ENCODE data around the gene MAPK12. TPM values are rescaled to one million over a fixed set of nuclear protein-coding genes. Genes with fewer than 3 reads are reported as not detected.
"Not testable (repeated sequence)": the region's sequence is repeated elsewhere in the genome, so short reads cannot be mapped to it uniquely, and the experiment has no call there.

The MAPK12 gene
- total and polyA plus RNA-seq, 2 donors (not counting 1 experiment from before 2014, with no cell fraction given) = 16.4 to 30.1 TPM

- Histone ChIP-seq H3K9me3 (ENCODE audit: control insufficient read depth, insufficient read depth, low read depth, low read length) (no peaks in the 10 kb centered on the region), H2AFZ (ENCODE audit: low read length) (no peak overlapping the region), H3K27me3 (ENCODE audit: control insufficient read depth, insufficient read depth, low read length) (no peaks in the 10 kb centered on the region), H3K9ac (ENCODE audit: insufficient read depth, low read length) (no peak overlapping the region), H3K4me3 (replicated peaks in 1 of 4; ENCODE audit: control extremely low read depth in 1 of 4, insufficient read depth in 1 of 4, low read depth in 3 of 4, low read length in 4 of 4) (no peak overlapping the region), H3K27ac (ENCODE audit: insufficient read depth, low read length) (no peak overlapping the region), H3K79me2 (ENCODE audit: control insufficient read depth, insufficient read depth, low read length) (peaks cover 1% of the 10 kb centered on the region), H4K20me1 (ENCODE audit: control insufficient read depth, extremely low read depth, insufficient read depth, low read length) (no peaks in the 10 kb centered on the region), H3K4me2 (ENCODE audit: extremely low read depth, insufficient read depth, low read length) (no peak overlapping the region), H3K4me1 (ENCODE audit: control insufficient read depth, extremely low read depth, insufficient read depth, low read length) (peaks cover 10% of the 10 kb centered on the region), H3K36me3 (ENCODE audit: control insufficient read depth, insufficient read depth, low read length) (peaks cover 42% of the 10 kb centered on the region)
- DNase-seq (ENCODE audit: low read depth in 2 of 2) = no peak
- TF ChIP-seq EZH2 (IDR thresholded peaks at IDR 0.05; ENCODE audit: low read length, missing control alignments) = no peak
- TF ChIP-seq, protein P1, sequence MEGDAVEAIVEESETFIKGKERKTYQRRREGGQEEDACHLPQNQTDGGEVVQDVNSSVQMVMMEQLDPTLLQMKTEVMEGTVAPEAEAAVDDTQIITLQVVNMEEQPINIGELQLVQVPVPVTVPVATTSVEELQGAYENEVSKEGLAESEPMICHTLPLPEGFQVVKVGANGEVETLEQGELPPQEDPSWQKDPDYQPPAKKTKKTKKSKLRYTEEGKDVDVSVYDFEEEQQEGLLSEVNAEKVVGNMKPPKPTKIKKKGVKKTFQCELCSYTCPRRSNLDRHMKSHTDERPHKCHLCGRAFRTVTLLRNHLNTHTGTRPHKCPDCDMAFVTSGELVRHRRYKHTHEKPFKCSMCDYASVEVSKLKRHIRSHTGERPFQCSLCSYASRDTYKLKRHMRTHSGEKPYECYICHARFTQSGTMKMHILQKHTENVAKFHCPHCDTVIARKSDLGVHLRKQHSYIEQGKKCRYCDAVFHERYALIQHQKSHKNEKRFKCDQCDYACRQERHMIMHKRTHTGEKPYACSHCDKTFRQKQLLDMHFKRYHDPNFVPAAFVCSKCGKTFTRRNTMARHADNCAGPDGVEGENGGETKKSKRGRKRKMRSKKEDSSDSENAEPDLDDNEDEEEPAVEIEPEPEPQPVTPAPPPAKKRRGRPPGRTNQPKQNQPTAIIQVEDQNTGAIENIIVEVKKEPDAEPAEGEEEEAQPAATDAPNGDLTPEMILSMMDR (conservative IDR thresholded peaks at IDR 0.05 in 1 of 2, IDR thresholded peaks at IDR 0.05 in 1 of 2; ENCODE audit: low read depth in 1 of 2, low read length in 2 of 2) = no peak
Observed at GRCh38 chr22:50274771-50275170, 13.3 kb upstream of the MAPK12 start.

GRCh38 chr22:50274311-50274710 is 12.8 kb upstream of the MAPK12 start:
- Histone ChIP-seq H3K36me3 (ENCODE audit: control insufficient read depth, insufficient read depth, low read length) (peaks cover 38% of the 10 kb centered on the region), H3K4me2 (ENCODE audit: extremely low read depth, insufficient read depth, low read length) (no peak overlapping the region), H3K4me1 (ENCODE audit: control insufficient read depth, extremely low read depth, insufficient read depth, low read length) (peaks cover 10% of the 10 kb centered on the region), H3K27me3 (ENCODE audit: control insufficient read depth, insufficient read depth, low read length) (no peaks in the 10 kb centered on the region), H3K4me3 (replicated peaks in 1 of 4; ENCODE audit: control extremely low read depth in 1 of 4, insufficient read depth in 1 of 4, low read depth in 3 of 4, low read length in 4 of 4) (no peak overlapping the region), H3K27ac (ENCODE audit: insufficient read depth, low read length) (no peak overlapping the region), H3K79me2 (ENCODE audit: control insufficient read depth, insufficient read depth, low read length) (peaks cover 1% of the 10 kb centered on the region), H2AFZ (ENCODE audit: low read length) (no peak overlapping the region), H3K9ac (ENCODE audit: insufficient read depth, low read length) (no peak overlapping the region), H4K20me1 (ENCODE audit: control insufficient read depth, extremely low read depth, insufficient read depth, low read length) (no peaks in the 10 kb centered on the region), H3K9me3 (ENCODE audit: control insufficient read depth, insufficient read depth, low read depth, low read length) (no peaks in the 10 kb centered on the region)
- TF ChIP-seq, protein P1 (conservative IDR thresholded peaks at IDR 0.05 in 1 of 2, IDR thresholded peaks at IDR 0.05 in 1 of 2; ENCODE audit: low read depth in 1 of 2, low read length in 2 of 2) = peak in 1 of 2 donors; percentile 42
- TF ChIP-seq EZH2 (IDR thresholded peaks at IDR 0.05; ENCODE audit: low read length, missing control alignments) = no peak
- DNase-seq (ENCODE audit: low read depth in 2 of 2) = peak; percentile 59 to 74

GRCh38 chr22:50273781-50274180 is 12.3 kb upstream of the MAPK12 start:
- H4K20me1 ChIP-seq (ENCODE audit: control insufficient read depth, extremely low read depth, insufficient read depth, low read length); H2AFZ ChIP-seq (ENCODE audit: low read length); H3K9me3 ChIP-seq (ENCODE audit: control insufficient read depth, insufficient read depth, low read depth, low read length); H3K79me2 ChIP-seq (ENCODE audit: control insufficient read depth, insufficient read depth, low read length); H3K4me3 ChIP-seq (replicated peaks in 1 of 4; ENCODE audit: control extremely low read depth in 1 of 4, insufficient read depth in 1 of 4, low read depth in 3 of 4, low read length in 4 of 4); H3K4me2 ChIP-seq (ENCODE audit: extremely low read depth, insufficient read depth, low read length); H3K27me3 ChIP-seq (ENCODE audit: control insufficient read depth, insufficient read depth, low read length); H3K4me1 ChIP-seq (ENCODE audit: control insufficient read depth, extremely low read depth, insufficient read depth, low read length); DNase-seq (ENCODE audit: low read depth in 2 of 2); H3K27ac ChIP-seq (ENCODE audit: insufficient read depth, low read length); H3K9ac ChIP-seq (ENCODE audit: insufficient read depth, low read length): not testable (repeated sequence)
- H3K36me3 ChIP-seq (ENCODE audit: control insufficient read depth, insufficient read depth, low read length) = peaks cover 36% of the 10 kb centered on the region

DNA sequence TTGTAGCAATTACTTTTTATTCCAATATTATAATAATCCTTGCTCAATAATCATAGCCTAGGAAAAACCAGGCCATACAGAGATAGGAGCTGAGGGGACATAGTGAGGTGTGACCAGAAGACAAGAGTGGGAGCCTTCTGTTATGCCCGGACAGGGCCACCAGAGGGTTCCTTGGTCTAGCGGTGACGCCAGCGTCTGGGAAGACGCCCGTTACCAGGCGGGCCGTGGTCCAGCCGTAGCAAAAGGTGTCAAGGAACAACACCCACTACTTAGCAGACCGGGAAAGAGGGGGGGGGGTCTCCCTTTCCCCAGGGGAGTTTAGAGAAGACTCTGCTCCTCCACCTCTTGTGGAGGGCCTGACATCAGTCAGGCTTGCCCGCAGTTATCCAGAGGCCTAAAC is 11.9 kb upstream of the MAPK12 start:
- H3K4me1 ChIP-seq (ENCODE audit: control insufficient read depth, extremely low read depth, insufficient read depth, low read length); H3K9ac ChIP-seq (ENCODE audit: insufficient read depth, low read length); H2AFZ ChIP-seq (ENCODE audit: low read length); H4K20me1 ChIP-seq (ENCODE audit: control insufficient read depth, extremely low read depth, insufficient read depth, low read length); H3K4me3 ChIP-seq (replicated peaks in 1 of 4; ENCODE audit: control extremely low read depth in 1 of 4, insufficient read depth in 1 of 4, low read depth in 3 of 4, low read length in 4 of 4); DNase-seq (ENCODE audit: low read depth in 2 of 2); H3K4me2 ChIP-seq (ENCODE audit: extremely low read depth, insufficient read depth, low read length); H3K27me3 ChIP-seq (ENCODE audit: control insufficient read depth, insufficient read depth, low read length); H3K27ac ChIP-seq (ENCODE audit: insufficient read depth, low read length); H3K79me2 ChIP-seq (ENCODE audit: control insufficient read depth, insufficient read depth, low read length); H3K9me3 ChIP-seq (ENCODE audit: control insufficient read depth, insufficient read depth, low read depth, low read length): not testable (repeated sequence)
- peaks cover 31% of the 10 kb centered on the region for H3K36me3 ChIP-seq (ENCODE audit: control insufficient read depth, insufficient read depth, low read length)

All from fibroblast of lung (primary cell).